Measurements from ENCODE around the gene PRKAG2.

PRKAG2 gene

GRCh38 chr7:151615058-151615457 lies 261.9 kb downstream of the PRKAG2 start:
- no peak for DNase-seq (ENCODE audit: low read depth)

- no peak for DNase-seq (ENCODE audit: low read depth)
These were observed 262.9 kb downstream of the PRKAG2 start for GRCh38 chr7:151614019-151614418.

GRCh38 chr7:151611878-151612277 lies 265.0 kb downstream of the PRKAG2 start:
- no peak for DNase-seq (ENCODE audit: low read depth)

GRCh38 chr7:151611041-151611440 lies 265.9 kb downstream of the PRKAG2 start:
- DNase-seq (ENCODE audit: low read depth) = no peak

- peak; percentile 40 for DNase-seq (ENCODE audit: low read depth)
These were observed 268.8 kb downstream of the PRKAG2 start for GRCh38 chr7:151608031-151608551.

- peak; percentile 62 for DNase-seq (ENCODE audit: low read depth)
These were observed 269.4 kb downstream of the PRKAG2 start for GRCh38 chr7:151607464-151607867.

- DNase-seq (ENCODE audit: low read depth) = no peak
These were observed 273.0 kb downstream of the PRKAG2 start for GRCh38 chr7:151603951-151604350.

- DNase-seq (ENCODE audit: low read depth) = peak; percentile 29
These were observed 275.2 kb downstream of the PRKAG2 start for GRCh38 chr7:151601521-151602305.

GRCh38 chr7:151600331-151600730 lies 276.6 kb downstream of the PRKAG2 start:
- DNase-seq (ENCODE audit: low read depth) = no peak

- peak; percentile 96 for DNase-seq (ENCODE audit: low read depth)
These were observed 277.3 kb downstream of the PRKAG2 start for GRCh38 chr7:151599401-151600227.

- DNase-seq (ENCODE audit: low read depth) = peak; percentile 91
These were observed 279.1 kb downstream of the PRKAG2 start for GRCh38 chr7:151597541-151598444.

- no peak for DNase-seq (ENCODE audit: low read depth)
These were observed 281.1 kb downstream of the PRKAG2 start for GRCh38 chr7:151595702-151596350.

- peak; percentile 97 for DNase-seq (ENCODE audit: low read depth)
These were observed 283.9 kb downstream of the PRKAG2 start for GRCh38 chr7:151592868-151593486.

- no peak for DNase-seq (ENCODE audit: low read depth)
These were observed 284.6 kb downstream of the PRKAG2 start for GRCh38 chr7:151592330-151592729.

GRCh38 chr7:151591866-151592265 lies 285.0 kb downstream of the PRKAG2 start:
- DNase-seq (ENCODE audit: low read depth) = no peak

- DNase-seq (ENCODE audit: low read depth) = no peak
These were observed 285.8 kb downstream of the PRKAG2 start for GRCh38 chr7:151590850-151591771.

- DNase-seq (ENCODE audit: low read depth) = no peak
These were observed 286.7 kb downstream of the PRKAG2 start for GRCh38 chr7:151590071-151590849.

GRCh38 chr7:151588982-151589381 lies 287.9 kb downstream of the PRKAG2 start:
- DNase-seq (ENCODE audit: low read depth) = no peak

Measured in ELR (cell line).